ENCODE measurements around the gene DLL1.
"Not testable (repeated sequence)": the region's sequence is repeated elsewhere in the genome, so short reads cannot be mapped to it uniquely, and the experiment has no call there.

DLL1 gene

DNA sequence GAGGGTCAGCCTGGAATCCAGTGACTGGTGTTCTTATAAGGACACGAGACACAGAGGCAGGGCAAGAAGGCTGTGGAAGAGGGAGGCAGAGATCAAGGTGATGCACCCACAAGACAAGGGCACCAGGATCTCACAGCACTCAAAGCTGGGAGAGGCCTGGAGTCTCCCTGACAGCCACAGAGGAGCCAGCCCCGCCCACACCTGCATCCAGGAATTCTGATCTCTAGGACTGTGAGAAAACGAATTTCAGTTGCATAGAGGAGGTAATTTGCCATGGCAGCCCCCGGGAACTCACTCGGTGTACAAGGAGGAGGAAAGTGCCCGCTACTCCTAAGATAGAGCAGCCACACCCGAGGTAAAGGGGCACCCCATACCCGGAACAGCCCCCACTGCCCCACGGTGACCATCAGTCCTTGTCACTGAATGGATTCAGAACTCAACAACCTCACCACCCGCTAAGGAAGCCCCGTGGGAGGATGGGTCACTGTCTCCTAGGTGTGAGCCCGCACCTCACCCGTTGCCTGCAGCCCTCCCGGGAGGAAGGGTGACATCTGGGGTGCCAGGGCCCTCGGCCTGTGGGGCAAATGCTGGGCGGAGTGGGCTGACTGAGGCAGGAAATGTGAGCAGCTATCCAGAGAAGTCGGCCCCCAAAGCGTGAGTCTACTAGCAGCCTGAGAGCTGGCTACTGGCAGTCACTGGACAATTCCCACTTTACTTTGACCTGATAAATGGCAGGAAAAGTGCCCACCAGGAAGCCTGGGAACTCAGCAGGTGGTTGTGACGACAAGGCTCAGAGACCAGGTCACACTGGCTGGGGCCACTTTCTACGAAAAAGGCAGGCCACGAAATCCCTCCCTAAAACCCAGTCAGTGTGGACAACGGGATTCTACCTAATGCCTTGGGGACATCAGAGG is 22.4 kb downstream of the DLL1 start:
- peaks cover 10% of the 10 kb centered on the region; the same call in 1 of the 2 replicates for H3K4me1 ChIP-seq (ENCODE audit: low read length)
- no peak for TF ChIP-seq EZH2phosphoT487 (IDR thresholded peaks at IDR 0.05; ENCODE audit: low read depth)
- TF ChIP-seq, protein P1, sequence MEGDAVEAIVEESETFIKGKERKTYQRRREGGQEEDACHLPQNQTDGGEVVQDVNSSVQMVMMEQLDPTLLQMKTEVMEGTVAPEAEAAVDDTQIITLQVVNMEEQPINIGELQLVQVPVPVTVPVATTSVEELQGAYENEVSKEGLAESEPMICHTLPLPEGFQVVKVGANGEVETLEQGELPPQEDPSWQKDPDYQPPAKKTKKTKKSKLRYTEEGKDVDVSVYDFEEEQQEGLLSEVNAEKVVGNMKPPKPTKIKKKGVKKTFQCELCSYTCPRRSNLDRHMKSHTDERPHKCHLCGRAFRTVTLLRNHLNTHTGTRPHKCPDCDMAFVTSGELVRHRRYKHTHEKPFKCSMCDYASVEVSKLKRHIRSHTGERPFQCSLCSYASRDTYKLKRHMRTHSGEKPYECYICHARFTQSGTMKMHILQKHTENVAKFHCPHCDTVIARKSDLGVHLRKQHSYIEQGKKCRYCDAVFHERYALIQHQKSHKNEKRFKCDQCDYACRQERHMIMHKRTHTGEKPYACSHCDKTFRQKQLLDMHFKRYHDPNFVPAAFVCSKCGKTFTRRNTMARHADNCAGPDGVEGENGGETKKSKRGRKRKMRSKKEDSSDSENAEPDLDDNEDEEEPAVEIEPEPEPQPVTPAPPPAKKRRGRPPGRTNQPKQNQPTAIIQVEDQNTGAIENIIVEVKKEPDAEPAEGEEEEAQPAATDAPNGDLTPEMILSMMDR (IDR thresholded peaks at IDR 0.05; ENCODE audit: low read depth, low read length) = no peak
- H3K9ac ChIP-seq (ENCODE audit: low read length) = no peak overlapping the region

DNA sequence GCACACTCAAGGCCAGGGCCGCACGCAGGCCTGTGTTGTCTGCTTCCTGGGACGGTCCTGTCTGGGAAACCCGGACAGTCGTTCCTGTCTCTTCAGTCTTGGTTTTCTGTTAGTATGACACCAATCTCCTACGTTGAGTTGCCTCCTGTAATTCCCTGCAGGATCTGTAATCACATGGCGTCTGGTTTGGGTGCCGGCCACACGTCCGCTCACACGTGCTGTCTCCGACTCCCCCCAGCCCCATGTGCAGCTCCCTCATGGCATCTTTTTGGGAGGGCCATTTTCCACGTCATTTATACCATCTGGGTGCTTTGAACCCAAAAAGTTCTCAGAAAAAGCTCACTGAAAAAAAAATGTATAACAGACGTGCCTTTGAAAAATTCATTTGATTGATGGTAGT is 23.2 kb downstream of the DLL1 start:
- Histone ChIP-seq H2AFZ (ENCODE audit: low read depth, low read length) (no peak overlapping the region), H3K4me2 (ENCODE audit: low read length) (no peak overlapping the region), H3K4me1 (ENCODE audit: low read length) (peaks cover 10% of the 10 kb centered on the region; the same call in 1 of the 2 replicates), H3K27ac (ENCODE audit: low read length) (no peak overlapping the region), H3K9ac (ENCODE audit: low read length) (no peak overlapping the region), H3K27me3 (ENCODE audit: low read depth, low read length) (no peaks in the 10 kb centered on the region), H4K20me1 (ENCODE audit: insufficient read depth, low read length) (no peaks in the 10 kb centered on the region), H3K36me3 (replicated peaks; ENCODE audit: low read depth, low read length) (no peaks in the 10 kb centered on the region), H3K79me2 (ENCODE audit: low read length) (no peaks in the 10 kb centered on the region), H3K9me3 (ENCODE audit: insufficient read depth, low read length) (no peaks in the 10 kb centered on the region), H3K4me3 (ENCODE audit: low read length) (no peak overlapping the region)
- TF ChIP-seq, protein P1 (IDR thresholded peaks at IDR 0.05; ENCODE audit: low read depth, low read length) = no peak
- no peak for TF ChIP-seq EZH2phosphoT487 (IDR thresholded peaks at IDR 0.05; ENCODE audit: low read depth)

More for the DNA sequence above, 22.4 kb downstream of the DLL1 start:
- no peak overlapping the region for H2AFZ ChIP-seq (ENCODE audit: low read depth, low read length)
- no peaks in the 10 kb centered on the region for H3K79me2 ChIP-seq (ENCODE audit: low read length)
- H3K4me2 ChIP-seq (ENCODE audit: low read length) = no peak overlapping the region
- H3K27me3 ChIP-seq (ENCODE audit: low read depth, low read length) = no peaks in the 10 kb centered on the region
- H3K4me3 ChIP-seq (ENCODE audit: low read length) = no peak overlapping the region
- H3K9me3 ChIP-seq (ENCODE audit: insufficient read depth, low read length) = no peaks in the 10 kb centered on the region
- H4K20me1 ChIP-seq (ENCODE audit: insufficient read depth, low read length) = no peaks in the 10 kb centered on the region
- no peaks in the 10 kb centered on the region for H3K36me3 ChIP-seq (replicated peaks; ENCODE audit: low read depth, low read length)
- H3K27ac ChIP-seq (ENCODE audit: low read length) = no peak overlapping the region

GRCh38 chr6:170266061-170266825 is 24.6 kb downstream of the DLL1 start:
- Histone ChIP-seq H2AFZ (ENCODE audit: low read depth, low read length) (no peak overlapping the region), H3K4me1 (ENCODE audit: low read length) (no peaks in the 10 kb centered on the region), H3K4me3 (ENCODE audit: low read length) (no peak overlapping the region), H3K9ac (ENCODE audit: low read length) (no peak overlapping the region), H3K27ac (ENCODE audit: low read length) (no peak overlapping the region), H4K20me1 (ENCODE audit: insufficient read depth, low read length) (no peaks in the 10 kb centered on the region), H3K4me2 (ENCODE audit: low read length) (no peak overlapping the region), H3K27me3 (ENCODE audit: low read depth, low read length) (no peaks in the 10 kb centered on the region), H3K9me3 (ENCODE audit: insufficient read depth, low read length) (no peaks in the 10 kb centered on the region), H3K36me3 (replicated peaks; ENCODE audit: low read depth, low read length) (no peaks in the 10 kb centered on the region), H3K79me2 (ENCODE audit: low read length) (no peaks in the 10 kb centered on the region)
- TF ChIP-seq, protein P1 (IDR thresholded peaks at IDR 0.05; ENCODE audit: low read depth, low read length) = no peak
- TF ChIP-seq EZH2phosphoT487 (IDR thresholded peaks at IDR 0.05; ENCODE audit: low read depth) = no peak

GRCh38 chr6:170265655-170266054 is 25.2 kb downstream of the DLL1 start:
- Histone ChIP-seq H3K4me2 (ENCODE audit: low read length) (no peak overlapping the region), H4K20me1 (ENCODE audit: insufficient read depth, low read length) (no peaks in the 10 kb centered on the region), H3K9me3 (ENCODE audit: insufficient read depth, low read length) (no peaks in the 10 kb centered on the region), H3K4me3 (ENCODE audit: low read length) (no peak overlapping the region), H3K4me1 (ENCODE audit: low read length) (no peaks in the 10 kb centered on the region), H3K79me2 (ENCODE audit: low read length) (no peaks in the 10 kb centered on the region), H2AFZ (ENCODE audit: low read depth, low read length) (no peak overlapping the region), H3K9ac (ENCODE audit: low read length) (no peak overlapping the region), H3K27ac (ENCODE audit: low read length) (no peak overlapping the region), H3K27me3 (ENCODE audit: low read depth, low read length) (no peaks in the 10 kb centered on the region), H3K36me3 (replicated peaks; ENCODE audit: low read depth, low read length) (no peaks in the 10 kb centered on the region)
- TF ChIP-seq EZH2phosphoT487 (IDR thresholded peaks at IDR 0.05; ENCODE audit: low read depth) = no peak
- TF ChIP-seq, protein P1 (IDR thresholded peaks at IDR 0.05; ENCODE audit: low read depth, low read length) = no peak

- not testable (repeated sequence) for H3K9me3 ChIP-seq (ENCODE audit: insufficient read depth, low read length); H3K4me1 ChIP-seq (ENCODE audit: low read length); H3K4me3 ChIP-seq (ENCODE audit: low read length); H2AFZ ChIP-seq (ENCODE audit: low read depth, low read length); H3K9ac ChIP-seq (ENCODE audit: low read length); H4K20me1 ChIP-seq (ENCODE audit: insufficient read depth, low read length); H3K36me3 ChIP-seq (replicated peaks; ENCODE audit: low read depth, low read length); H3K4me2 ChIP-seq (ENCODE audit: low read length); H3K27ac ChIP-seq (ENCODE audit: low read length); H3K79me2 ChIP-seq (ENCODE audit: low read length); H3K27me3 ChIP-seq (ENCODE audit: low read depth, low read length)
Observed at GRCh38 chr6:170264644-170265043, 26.2 kb downstream of the DLL1 start.

Data from OCI-LY3 (cell line).